DMS153 (cell line): ENCODE measurements around the gene ZNF581.

Source experiments
- DNase-seq: peaks from one replicate; lab custom pipeline; 2025; lab: John Stamatoyannopoulos, UW

Gene ZNF581

DNA sequence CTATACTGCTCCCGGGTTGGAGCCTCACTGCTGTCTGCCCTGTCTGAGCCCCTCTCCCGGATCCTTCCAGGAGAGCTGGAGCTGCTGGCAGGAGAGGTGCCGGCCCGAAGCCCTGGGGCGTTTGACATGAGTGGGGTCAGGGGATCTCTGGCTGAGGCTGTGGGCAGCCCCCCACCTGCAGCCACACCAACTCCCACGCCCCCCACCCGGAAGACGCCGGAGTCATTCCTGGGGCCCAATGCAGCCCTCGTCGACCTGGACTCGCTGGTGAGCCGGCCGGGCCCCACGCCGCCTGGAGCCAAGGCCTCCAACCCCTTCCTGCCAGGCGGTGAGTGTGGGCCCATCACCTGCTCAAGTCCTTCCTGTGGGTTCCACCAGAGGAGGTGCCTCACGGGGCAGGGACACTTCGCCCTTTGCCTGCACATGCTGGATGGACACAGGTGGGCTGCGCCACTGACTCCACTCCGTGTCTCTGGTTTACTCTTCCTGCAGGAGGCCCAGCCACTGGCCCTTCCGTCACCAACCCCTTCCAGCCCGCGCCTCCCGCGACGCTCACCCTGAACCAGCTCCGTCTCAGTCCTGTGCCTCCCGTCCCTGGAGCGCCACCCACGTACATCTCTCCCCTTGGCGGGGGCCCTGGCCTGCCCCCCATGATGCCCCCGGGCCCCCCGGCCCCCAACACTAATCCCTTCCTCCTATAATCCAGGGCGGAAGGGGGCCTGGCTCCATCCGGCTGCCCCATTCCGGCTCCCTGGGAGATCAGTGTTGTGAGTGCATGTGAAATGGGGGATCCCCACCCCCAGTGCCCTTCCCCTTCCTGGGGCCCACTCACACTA lies 51.4 kb downstream of the ZNF581 start:
- DNase-seq = no peak
